ENCODE measurements around the gene AMPH. TPM values are rescaled to one million over a fixed set of nuclear protein-coding genes. Genes with fewer than 3 reads are reported as not detected.
"Not testable (repeated sequence)": the region's sequence is repeated elsewhere in the genome, so short reads cannot be mapped to it uniquely, and the experiment has no call there.

Gene AMPH
- total RNA-seq, 1 donor from 2014 or later: 1.2 TPM

- intact Hi-C loops (cut with DNase I): no loop called here
- no peak overlapping the region for H3K4me3 ChIP-seq
- TF ChIP-seq CTCF (IDR thresholded peaks at IDR 0.05): peak; percentile 91
- ATAC-seq (peak; percentile 92 to 95), DNase-seq (peak; percentile 93)
- no peaks in the 10 kb centered on the region for H3K36me3 ChIP-seq
- peaks cover 23% of the 10 kb centered on the region for H3K4me1 ChIP-seq
- H3K27me3 ChIP-seq (ENCODE audit: low read depth): no peaks in the 10 kb centered on the region
- no peak overlapping the region for H3K27ac ChIP-seq
- no peaks in the 10 kb centered on the region for H3K9me3 ChIP-seq
These were observed 261.2 kb downstream of the AMPH start for GRCh38 chr7:38369816-38370493.

- H3K4me1 ChIP-seq: peaks cover 23% of the 10 kb centered on the region
- ATAC-seq (peak; percentile 85 to 86), DNase-seq (peak; percentile 83)
- no peak overlapping the region for H3K4me3 ChIP-seq
- peak overlapping the region; percentile 33 for H3K27ac ChIP-seq
- no peaks in the 10 kb centered on the region for H3K9me3 ChIP-seq
- peak; percentile 79 for TF ChIP-seq CTCF (IDR thresholded peaks at IDR 0.05)
- H3K27me3 ChIP-seq (ENCODE audit: low read depth): no peaks in the 10 kb centered on the region
- intact Hi-C loops (cut with DNase I): no loop called here
- H3K36me3 ChIP-seq: no peaks in the 10 kb centered on the region
These were observed 263.0 kb downstream of the AMPH start for GRCh38 chr7:38368191-38368605.

- TF ChIP-seq CTCF (IDR thresholded peaks at IDR 0.05): no peak
- Histone ChIP-seq H3K27me3 (ENCODE audit: low read depth) (no peaks in the 10 kb centered on the region), H3K9me3 (no peaks in the 10 kb centered on the region), H3K36me3 (no peaks in the 10 kb centered on the region), H3K4me3 (no peak overlapping the region), H3K4me1 (peaks cover 23% of the 10 kb centered on the region), H3K27ac (no peak overlapping the region)
- peak in 1 of 2 donors; percentile 20 for ATAC-seq
- DNase-seq: no peak
- intact Hi-C loops (cut with DNase I): no loop called here
These were observed 263.8 kb downstream of the AMPH start for GRCh38 chr7:38367301-38367890.

- H3K9me3 ChIP-seq; H3K4me3 ChIP-seq; H3K36me3 ChIP-seq; H3K27me3 ChIP-seq (ENCODE audit: low read depth); H3K27ac ChIP-seq; intact Hi-C loops (cut with DNase I): not testable (repeated sequence)
- DNase-seq: peak; percentile 61
- peak; percentile 68 for TF ChIP-seq CTCF (IDR thresholded peaks at IDR 0.05)
- peaks cover 13% of the 10 kb centered on the region for H3K4me1 ChIP-seq
- ATAC-seq: peak; percentile 68 to 73
These were observed 267.8 kb downstream of the AMPH start for GRCh38 chr7:38363379-38363778.

GRCh38 chr7:38362611-38363237 is 268.4 kb downstream of the AMPH start:
- peak in 1 of 2 donors; percentile 47 for ATAC-seq
- H3K36me3 ChIP-seq; H3K27me3 ChIP-seq (ENCODE audit: low read depth); H3K27ac ChIP-seq; H3K4me3 ChIP-seq; H3K4me1 ChIP-seq; intact Hi-C loops (cut with DNase I); H3K9me3 ChIP-seq; DNase-seq: not testable (repeated sequence)

GRCh38 chr7:38360776-38361175 is 270.4 kb downstream of the AMPH start:
- Histone ChIP-seq H3K36me3 (no peaks in the 10 kb centered on the region), H3K27me3 (ENCODE audit: low read depth) (no peaks in the 10 kb centered on the region), H3K9me3 (no peaks in the 10 kb centered on the region), H3K4me1 (peaks cover 5% of the 10 kb centered on the region), H3K4me3 (no peak overlapping the region), H3K27ac (no peak overlapping the region)
- no peak for TF ChIP-seq CTCF (IDR thresholded peaks at IDR 0.05)
- ATAC-seq: no peak
- intact Hi-C loops (cut with DNase I): no loop called here
- DNase-seq: no peak
